GM18870 (cell line): ENCODE data around the gene SNRNP40.

Source experiments
- ATAC-seq: cut with Tn5 transposase; IDR thresholded peaks from one replicate; pipeline ENCODE4 v1.9.1; 2021; ENCODE audit warnings: moderate library complexity; ENCODE audit not compliant: unreplicated experiment

SNRNP40 gene

DNA sequence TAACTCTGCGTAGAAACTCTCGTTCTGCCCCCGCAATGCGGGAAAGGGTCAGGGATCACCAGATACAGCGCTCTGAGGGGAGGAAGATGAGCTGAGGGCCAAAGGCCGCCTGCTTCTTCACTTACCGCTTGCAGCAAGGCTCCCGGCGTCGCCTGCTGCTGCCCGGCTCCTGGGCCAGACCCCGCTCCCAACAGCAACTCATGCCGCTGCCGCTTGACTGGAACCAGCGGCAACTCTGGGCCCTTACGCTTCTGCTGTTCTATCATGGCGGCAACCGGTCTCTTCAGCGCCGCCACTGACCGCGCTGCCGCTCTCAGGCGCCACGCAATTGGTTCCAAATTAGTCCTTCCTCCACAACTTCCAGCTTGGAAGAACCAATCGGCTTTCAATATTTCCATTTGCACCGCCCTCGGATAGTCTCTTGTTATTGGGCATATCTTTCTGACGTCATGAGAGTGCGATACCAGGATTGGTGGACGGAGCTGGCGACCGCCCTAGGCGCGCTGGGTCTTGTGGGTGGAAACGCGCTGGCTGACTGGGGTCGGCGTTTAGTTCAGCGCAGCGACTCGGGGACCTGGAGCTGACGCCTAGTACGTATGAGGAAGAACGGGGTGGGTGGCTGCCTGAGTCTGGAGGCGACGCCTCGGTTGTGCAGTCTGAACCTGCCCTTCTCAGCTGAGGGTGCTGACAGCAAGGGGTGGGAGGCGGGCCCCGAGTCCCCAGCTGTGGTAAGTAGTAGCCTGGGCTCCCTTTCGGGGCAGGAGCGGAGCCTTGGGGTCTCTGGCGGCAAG lies at the start of gene SNRNP40, which contains the start of gene ZCCHC17:
TSS of gene SNRNP40 (minus strand) at position 303 of the 791 bp plus-strand sequence. CDS start at position 266, 37 bp downstream.
TSS of gene ZCCHC17 (plus strand) at position 547 of the 791 bp plus-strand sequence. CDS start 13,067 bp downstream, outside the sequence.
- peak; percentile 95 for ATAC-seq

DNA sequence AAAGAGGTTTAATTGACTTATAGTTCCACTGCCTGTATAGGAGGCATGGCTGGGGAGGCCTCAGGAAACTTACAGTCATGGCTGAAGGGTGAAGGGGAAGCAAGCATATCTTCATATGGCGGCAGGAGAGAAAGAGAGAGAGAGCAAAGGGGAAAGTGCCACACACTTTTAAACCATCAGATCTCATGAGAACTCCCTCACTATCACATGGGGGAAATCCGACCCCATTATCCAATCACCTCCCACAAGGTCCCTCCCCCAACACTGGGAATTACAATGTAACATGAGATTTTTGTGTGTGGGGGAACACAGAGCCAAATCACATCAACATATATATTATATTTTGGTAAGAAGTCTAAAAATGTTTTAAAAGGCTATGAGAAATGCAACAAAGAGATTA lies 49.0 kb upstream of the SNRNP40 start:
- no peak for ATAC-seq

DNA sequence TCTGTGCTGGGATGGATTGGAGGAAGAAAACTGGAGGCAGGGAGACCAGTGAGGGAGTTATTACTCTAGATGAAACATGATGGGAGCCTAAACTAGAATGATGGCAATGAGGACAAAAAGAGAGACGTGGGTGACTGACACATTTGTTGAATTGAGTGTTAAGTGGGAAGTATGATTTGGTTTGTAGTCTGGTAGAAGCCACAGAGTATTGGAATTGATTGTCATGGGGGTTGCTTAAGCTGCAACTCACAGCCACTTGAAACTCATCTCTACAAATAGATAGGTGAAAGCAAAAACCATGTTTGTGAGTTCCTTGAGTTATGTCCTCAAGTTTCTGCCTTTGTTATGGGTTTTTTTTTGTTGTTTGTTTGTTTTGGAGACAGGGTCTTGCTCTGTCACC lies 47.9 kb upstream of the SNRNP40 start:
- no peak for ATAC-seq

DNA sequence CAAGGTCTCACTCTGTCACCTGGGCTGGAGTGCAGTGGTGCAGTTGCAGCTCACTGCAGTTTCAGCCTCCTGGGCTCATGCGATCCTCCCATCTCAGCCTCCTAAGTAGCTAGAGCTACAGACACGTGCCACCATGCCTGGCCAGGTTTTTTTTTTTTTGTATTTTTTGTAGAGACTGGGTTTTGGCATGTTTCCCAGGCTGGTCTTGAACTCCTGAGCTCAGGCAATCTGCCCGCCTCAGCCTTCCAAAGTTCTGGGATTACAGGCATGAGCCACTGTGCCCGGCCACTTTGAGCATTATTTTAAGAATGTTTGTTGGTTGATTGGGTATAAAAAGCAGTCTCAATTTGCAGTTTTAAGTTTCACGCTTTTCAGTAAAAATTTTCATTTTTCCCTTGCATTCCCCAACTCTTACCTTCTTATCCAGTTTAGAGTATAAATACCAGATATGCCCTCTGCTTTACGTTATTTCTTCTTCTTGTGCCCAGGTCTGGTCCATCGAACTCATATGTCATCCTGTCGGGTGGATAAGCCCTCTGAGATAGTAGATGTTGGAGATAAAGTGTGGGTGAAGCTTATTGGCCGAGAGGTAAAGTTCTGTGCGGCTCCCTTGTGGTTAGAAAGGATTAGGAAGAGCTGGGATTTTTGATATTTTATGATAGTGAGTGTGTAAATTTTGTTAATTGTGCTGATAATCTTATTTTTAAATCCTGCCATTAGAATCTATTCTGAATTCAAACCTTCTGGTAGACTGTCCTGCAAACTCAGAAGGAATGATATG lies 40.3 kb upstream of the SNRNP40 start:
- no peak for ATAC-seq

DNA sequence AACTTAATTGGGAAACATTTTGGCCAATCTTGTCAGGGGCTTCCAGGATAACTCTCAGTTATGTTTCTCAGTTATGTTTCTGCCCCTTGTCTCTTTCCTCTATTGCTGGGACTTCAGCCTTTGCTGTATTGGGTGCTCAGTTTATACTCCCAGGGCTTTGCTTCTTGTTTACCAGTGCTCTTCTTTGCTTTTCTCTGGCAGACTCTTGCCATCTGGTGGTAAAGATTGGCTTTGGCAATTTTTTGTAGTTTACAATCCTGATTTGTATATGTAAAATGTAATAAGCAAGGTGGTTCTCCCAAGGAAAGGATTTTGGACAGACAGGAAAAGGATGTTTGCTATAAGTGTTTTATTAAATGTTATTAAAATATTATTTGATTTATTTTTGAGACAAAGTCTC lies 38.4 kb upstream of the SNRNP40 start:
- ATAC-seq = no peak

DNA sequence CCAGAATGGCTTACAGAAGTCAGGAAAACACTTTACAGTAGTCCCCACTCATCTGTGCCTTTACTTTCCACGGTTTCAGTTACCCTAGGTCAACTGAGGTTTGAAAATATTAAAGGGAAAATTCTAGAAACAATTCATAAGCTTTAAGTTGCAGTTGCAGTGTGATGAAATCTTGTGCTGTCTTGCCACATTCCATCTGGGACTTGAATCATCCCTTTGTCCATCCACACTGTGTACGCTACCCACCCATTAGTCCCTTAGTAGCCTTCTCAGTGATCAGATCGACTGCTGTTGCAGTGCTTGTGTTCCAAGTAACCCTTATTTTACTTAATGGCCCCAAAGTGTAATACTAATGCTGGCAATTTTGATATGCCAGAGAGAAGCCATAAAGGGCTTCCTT lies 30.8 kb upstream of the SNRNP40 start:
- ATAC-seq = no peak

DNA sequence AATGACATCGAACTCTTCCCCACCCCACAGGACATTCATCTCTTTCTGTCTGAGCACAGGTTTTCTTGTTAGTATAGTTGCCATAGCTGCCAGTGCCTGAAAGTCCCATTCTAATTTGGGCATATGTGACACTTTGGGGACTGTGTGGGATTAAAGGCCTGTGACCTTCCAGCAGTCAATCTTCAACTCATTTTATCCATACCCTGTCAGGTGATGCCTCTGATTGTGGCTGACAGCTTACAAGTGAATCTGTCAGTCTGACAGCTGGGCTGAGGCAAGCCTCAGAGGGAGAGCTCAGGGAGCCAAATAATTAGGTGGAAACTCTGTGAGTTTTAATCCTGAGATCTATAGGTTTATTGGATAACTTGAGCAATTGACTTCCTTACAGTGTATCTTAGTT lies 29.9 kb upstream of the SNRNP40 start:
- ATAC-seq = no peak

DNA sequence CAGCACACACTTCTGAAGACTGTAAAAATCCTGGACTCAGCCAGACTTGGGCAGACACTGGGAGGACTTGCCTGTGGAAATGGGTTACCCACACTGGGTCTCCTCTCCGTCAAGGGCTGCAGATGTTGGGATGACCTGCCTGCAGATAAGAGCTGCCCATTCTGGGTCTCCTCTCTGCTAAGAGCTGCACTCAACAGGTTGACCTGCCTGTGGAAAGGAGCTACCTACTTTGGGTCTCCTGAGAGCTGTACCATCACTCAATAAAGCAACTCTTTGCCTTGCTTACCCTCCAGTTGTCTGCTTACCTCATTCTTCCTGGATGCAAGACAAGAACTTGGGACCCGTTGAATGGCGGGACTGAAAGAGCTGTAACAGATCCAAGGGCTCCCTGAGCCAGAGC lies 28.4 kb upstream of the SNRNP40 start:
- ATAC-seq = no peak

DNA sequence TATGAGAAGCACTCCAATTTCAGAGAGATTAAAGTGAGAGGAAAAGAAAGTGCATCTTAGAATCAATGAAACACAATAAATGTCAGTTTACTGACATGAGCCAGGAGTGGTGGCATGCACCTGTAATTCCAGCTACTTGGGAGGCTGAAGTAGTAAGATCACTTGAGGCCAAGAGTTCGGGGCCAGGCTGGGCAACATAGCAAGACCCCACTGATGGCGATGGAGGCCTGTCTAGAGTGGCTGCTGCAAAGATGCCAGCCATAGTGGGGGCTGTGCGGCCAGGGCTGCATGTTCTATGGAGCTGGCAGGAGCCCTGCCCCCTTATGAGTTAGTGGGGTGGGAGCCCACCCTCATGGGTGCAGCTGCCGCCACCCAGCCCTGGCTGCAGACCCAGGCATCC lies 27.5 kb upstream of the SNRNP40 start:
- no peak for ATAC-seq

DNA sequence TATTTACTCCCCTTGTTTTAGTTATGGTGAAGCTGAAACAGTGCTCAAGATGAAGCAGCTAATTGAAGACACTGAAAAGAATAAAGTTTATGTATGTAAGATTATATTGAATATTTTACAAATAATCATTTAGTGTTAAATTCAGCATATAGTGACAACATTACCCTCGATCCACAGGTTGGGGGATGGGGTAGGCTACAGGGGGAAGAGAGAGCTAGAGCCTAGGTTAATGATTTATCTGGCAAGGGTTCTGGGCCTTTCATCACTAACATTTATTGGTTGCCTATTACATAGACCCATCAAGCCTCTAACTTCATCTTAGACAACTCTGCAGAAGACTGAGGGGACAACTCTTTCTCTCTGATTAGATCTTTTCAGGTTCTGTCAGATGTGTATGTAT lies 21.6 kb upstream of the SNRNP40 start:
- no peak for ATAC-seq

DNA sequence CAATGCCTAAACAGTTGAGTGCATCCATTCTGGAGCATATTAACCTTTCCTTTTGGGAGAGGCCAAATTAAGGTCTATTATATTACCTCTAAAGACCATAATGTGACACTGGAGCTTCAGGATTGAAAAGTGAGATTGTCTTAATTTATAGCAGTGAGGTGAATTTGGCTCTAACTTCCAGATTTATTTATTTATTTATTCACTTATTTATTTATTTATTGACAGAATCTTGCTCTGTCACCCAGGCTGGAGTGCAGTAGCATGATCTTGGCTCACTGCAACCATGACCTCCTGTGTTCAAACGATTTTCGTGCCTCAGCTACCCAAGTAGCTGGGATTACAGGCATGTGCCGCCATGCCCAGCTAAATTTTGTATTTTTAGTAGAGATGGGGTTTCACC lies 19.3 kb upstream of the SNRNP40 start:
- ATAC-seq = no peak

DNA sequence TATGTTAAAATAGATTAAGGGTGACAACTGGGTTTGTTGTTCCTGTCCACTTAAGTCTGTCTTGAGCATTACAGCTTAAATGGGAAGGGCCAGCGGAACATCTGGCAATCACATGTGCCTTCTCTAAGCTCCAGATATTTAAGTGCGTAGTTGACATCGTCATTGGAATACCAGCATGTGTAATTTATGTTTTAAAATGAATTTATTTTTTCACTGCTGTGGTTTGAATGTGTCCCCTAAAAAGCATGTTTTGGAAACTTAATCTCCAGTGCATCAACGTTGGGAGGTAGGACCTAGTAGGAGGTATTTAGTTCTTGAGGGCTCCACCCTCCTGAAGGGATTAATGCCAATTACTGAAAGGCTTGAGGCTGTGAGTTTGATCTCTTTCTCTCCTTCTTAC lies 13.6 kb upstream of the SNRNP40 start:
- ATAC-seq = no peak

DNA sequence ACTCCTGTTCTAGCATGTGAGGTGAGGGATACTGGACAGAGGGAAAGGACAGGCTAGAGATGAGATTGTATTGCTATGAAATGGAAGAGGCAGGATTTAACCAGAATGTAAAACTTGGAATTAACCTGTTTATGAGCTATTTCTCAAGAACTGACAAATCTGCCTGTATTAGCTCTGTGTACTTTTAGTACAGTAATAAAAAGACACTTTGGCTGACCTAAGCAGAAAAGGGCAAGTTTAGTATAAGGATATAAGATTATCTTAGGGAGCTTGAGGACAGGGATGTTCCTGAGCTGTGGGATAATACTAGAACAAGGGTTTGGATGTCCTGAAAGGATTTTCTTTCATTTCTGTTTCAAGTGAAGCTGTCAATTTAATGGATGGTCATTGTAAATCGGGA lies 11.4 kb upstream of the SNRNP40 start:
- ATAC-seq = no peak

DNA sequence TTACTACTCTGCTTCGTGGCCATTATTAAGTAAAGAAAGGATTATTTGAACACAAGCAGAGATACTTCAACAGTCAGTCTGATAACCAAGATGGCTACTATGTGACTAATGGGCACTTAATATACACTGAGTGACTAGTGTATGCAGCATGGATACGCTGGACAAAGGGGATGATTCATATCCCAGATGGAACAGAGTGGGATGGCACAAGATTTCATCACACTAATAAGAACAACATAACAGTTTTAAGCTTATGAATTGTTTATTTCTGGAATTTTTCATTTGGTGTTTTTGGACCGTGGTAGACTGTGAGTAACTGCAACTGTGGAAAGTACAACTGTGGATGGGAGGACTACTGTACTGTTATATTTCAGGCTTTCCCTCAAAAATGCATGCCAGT lies 9.7 kb upstream of the SNRNP40 start:
- ATAC-seq = no peak

DNA sequence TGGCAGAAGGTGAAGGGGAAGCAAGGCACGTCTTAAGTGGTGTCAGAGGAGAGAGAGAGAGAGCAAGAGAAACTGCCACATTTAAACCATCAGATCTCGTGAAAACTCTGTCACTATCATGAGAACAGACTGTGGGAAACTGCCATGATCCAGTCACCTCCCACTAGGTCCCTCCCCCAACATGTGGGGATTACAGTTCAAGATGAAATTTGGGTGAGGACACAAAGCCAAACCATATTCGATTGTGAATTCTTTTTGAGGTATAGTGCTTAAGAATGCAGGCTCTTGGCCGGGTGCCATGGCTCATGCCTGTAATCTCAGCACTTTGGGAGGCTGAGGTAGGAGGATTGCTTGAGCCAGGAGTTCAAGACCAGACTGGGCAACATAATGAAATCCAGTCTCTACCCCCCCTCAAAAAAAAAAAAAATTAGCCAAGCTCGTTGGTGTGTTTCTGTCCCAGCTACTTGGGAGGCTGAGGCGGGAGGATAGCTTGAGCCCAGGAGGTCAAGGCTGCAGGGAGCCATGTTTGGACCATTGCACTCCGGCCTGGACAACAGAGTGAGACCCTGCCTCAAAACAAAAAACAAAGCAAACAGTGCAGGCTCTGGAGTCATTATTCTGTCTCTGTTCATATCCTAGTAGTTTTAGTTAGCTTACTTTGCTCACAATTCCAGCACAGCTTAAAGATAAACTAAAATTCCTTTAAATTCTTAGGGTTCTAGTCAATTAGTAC lies 6.3 kb upstream of the SNRNP40 start:
- ATAC-seq = no peak

DNA sequence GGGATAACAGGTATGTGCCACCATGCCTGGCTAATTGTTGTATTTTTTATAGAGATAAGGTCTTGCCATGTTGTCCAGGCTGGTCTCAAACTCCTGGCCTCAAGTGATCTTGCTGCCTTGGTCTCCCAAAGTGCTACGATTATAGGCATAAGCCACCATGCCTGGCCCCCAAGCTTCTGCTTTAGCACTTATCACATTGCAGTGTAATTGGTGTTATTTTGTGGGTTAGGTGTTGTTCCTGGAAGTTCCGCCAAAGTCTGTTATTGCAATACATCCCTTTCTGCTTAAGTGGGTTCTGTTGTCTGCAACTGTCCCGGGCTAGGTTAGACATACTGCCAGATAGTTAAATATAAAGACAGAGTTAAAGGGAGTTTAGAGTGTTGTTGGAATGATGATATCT lies 3.6 kb upstream of the SNRNP40 start:
- ATAC-seq = no peak

DNA sequence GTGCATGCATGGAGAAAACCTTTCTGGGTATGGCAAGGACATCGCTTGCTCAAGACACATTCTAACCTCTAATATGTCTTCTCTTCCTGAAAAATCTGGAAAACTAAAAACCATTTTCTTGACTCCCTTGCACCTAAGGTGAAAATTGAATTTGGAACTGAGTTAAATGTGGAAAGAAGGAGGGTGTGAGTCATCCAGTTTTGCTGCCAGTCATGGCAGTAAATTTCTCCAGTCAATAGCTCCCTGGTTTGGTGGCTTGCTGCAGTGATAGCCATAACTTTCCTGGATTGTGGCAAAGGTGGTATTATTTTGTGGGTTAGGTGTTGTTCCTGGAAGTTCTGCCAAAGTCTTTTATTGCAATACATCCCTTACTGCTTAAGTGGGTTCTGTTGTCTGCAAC lies 2.8 kb upstream of the SNRNP40 start:
- no peak for ATAC-seq

DNA sequence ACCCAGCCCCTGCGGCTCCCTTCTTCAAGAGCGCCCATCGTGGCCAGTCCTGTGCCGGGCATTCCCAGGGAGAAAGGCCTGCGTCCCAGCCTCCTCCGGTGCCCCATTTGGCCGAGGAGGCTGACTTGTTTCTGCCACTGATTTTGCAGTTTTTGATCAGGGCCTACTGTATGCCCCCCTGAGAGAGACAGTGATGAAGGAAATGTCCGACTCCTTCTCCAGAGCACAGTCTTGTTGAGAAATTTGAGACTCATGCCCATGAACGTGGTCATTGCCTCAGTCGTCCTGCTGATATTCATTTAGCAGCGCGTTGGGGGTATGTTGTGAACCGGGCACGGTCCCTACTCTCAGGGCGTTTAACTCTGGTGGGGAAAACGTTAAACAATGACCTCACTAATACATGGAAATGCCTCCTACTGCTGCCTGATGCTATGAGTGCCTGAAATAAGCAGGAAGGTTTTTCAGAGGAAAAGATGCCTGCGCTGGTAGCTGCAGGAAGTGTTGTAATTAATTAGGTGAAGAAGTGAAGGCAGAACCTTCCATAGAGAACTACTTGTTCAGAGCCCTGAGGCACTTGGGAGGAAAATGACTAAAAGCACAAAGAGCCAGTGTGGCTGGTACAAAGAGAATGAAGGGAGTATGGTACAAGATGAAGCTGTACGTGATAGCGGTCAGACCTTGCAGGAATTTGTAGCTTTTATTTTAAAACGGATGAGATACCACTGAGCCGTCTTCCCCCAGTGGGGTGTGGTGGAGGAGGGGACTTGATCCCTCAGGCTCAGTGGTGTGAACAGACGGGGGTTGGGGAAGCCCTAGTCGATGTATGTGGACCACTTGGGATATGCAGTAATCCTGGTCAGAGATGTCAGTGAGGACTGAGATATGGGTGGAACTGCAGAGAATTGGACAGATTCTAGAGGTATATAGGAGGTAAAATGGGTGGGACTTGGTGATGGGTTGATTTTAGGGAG lies 974 bp upstream of the SNRNP40 start:
- peak; percentile 0 for ATAC-seq

DNA sequence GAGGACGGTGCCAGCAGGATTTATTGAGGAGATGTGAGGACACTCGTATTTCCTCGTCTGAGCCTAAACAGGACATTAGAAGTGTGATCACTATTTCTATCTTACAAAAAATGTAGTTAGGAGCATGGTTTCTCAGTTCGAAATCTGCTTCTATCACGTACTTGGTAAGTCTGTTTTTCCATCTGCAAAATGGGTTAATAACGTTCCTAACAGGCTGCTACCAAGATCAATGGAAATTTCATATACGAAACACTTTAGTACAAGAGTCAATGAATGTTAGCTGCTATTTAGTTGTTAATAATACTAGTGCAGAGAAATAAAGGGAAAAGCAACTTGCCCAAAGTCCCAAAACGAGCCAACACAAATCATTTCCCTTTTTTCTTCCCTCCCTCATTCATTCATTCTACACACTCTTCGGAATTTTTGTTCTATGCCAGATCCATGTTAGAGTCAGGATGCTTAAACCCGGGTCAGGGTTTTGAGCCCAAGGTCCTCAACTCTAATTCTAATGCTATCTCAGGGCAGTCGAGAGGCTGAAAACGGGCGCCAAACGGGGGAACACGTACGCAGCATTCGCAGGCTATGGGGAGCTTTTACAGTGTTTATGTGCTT lies 608 bp downstream of the SNRNP40 start:
- ATAC-seq = no peak

DNA sequence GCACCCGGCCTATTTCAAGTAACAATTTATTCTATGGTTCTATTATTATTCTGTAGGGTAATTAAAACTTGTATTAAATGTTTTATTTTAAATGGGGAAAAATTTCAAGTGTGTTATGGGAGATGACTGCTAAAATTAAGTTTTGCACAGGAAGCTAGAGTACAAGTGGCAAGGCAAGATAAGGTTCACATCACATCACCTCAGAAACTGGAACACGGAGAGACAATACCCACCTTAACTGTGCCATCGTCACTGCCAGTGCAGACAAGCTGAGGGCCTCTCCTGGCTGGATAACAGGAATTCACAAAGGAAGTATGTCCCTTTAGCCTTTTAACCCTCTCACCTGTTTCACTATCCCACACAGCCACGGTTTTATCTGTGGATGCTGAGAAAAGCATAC lies 7.6 kb downstream of the SNRNP40 start:
- no peak for ATAC-seq
